K562 (cell line): ENCODE data around the gene EPX. TPM values are rescaled to one million over a fixed set of nuclear protein-coding genes. Genes with fewer than 3 reads are reported as not detected.
A peak's percentile ranks its signal among the peaks of the same experiment; 100 is the strongest.

Experiments used
- ERF ChIP-seq: fragments of 450-650 bp; formaldehyde crosslinking; IDR thresholded peaks from 2 replicates; pipeline ENCODE4 v1.4.0; 2020; ENCODE audit warnings: mild to moderate bottlenecking, mixed read lengths
- HDAC2 ChIP-seq: fragments of 450-650 bp; IDR thresholded peaks from 2 replicates; pipeline ENCODE4 v1.6.1; 2016; ENCODE audit warnings: mild to moderate bottlenecking
- IRF2 ChIP-seq: sonication (generic); formaldehyde crosslinking; IDR thresholded peaks from 2 replicates; pipeline ENCODE4 v1.8.1; 2022; ENCODE audit warnings: mild to moderate bottlenecking, missing genetic modification reagents
- MXI1 ChIP-seq: IDR thresholded peaks from 2 replicates; pipeline ENCODE4 v1.6.1; 2011; ENCODE audit warnings: low read depth, mild to moderate bottlenecking, improper control_type of control experiment, low read length
- NR2F6 ChIP-seq: fragments of 450-650 bp; formaldehyde crosslinking; IDR thresholded peaks from 2 replicates; pipeline ENCODE4 v1.4.0; 2020; ENCODE audit warnings: mild to moderate bottlenecking
- RAD21 ChIP-seq, 2 experiments: fragments of 250-450 bp in 1 of 2; fragments of 450-650 bp in 1 of 2; sonication (Bioruptor Pico) in 1 of 2; formaldehyde crosslinking in 1 of 2; IDR thresholded peaks in 1 of 2; conservative IDR thresholded peaks in 1 of 2; 2 replicates each; pipeline versions ENCODE4 v1.4.0 to v1.8.0; 2020 to 2022; ENCODE audit warnings: mild to moderate bottlenecking in 2 of 2, moderate library complexity in 1 of 2
- TGIF2 ChIP-seq: sonication (generic); formaldehyde crosslinking; IDR thresholded peaks from 2 replicates; pipeline ENCODE4 v1.8.1; 2022; ENCODE audit warnings: mild to moderate bottlenecking, missing genetic modification reagents, moderate library complexity
- ZBTB17 ChIP-seq: fragments of 450-650 bp; formaldehyde crosslinking; IDR thresholded peaks from 2 replicates; pipeline ENCODE4 v1.4.0; 2020; ENCODE audit warnings: mild to moderate bottlenecking
- ZBTB7A ChIP-seq: IDR thresholded peaks from 2 replicates; pipeline ENCODE4 v1.6.1; 2011; ENCODE audit warnings: low read depth, mild to moderate bottlenecking, low read length, moderate library complexity, borderline replicate concordance; ENCODE audit not compliant: control insufficient read depth
- polyA plus RNA-seq, 8 experiments: library from polyadenylated mRNA; depleted of rRNA in 4 of 8; stranded (reverse) in 5 of 8; unstranded in 3 of 8; fragments of >200 nt; fragmentation: Nextera tagmentation in 2 of 8; fragmentation: Illumina TruSeq in 1 of 8; extraction: Ambion mirVana in 2 of 8; extraction: Trizol in 1 of 8; gene quantifications; 2 replicates each; pipeline versions ENCODE4 v1.2.1 to v1.2.3, GENCODE V29; 2011 to 2014; ENCODE audit warnings: inconsistent platforms in 1 of 8, missing spikeins in 1 of 8
- total RNA-seq, 7 experiments: library from RNA; depleted of rRNA in 6 of 7; stranded (reverse); fragments of >200 nt in 6 of 7; fragmentation: Illumina TruSeq in 2 of 7; extraction: Trizol in 2 of 7; gene quantifications; 2 replicates each; pipeline versions ENCODE4 v1.2.1 to v1.2.3, GENCODE V29; 2011 to 2021; ENCODE audit warnings: low replicate concordance in 1 of 7
- TF ChIP-seq, protein P1 (sequence below), 2 experiments: fragments of 450-650 bp in 1 of 2; sonication (generic) in 1 of 2; formaldehyde crosslinking; conservative IDR thresholded peaks; 2 replicates each; pipeline versions ENCODE4 v1.4.0 to v1.8.1; 2020 to 2022; ENCODE audit warnings: mild to moderate bottlenecking in 1 of 2, missing genetic modification reagents in 1 of 2
- TF ChIP-seq, protein P2 (sequence below), 2 experiments: fragments of 450-650 bp; formaldehyde crosslinking in 1 of 2; IDR thresholded peaks; 2 replicates each; pipeline versions ENCODE4 v1.4.0 to v1.6.1; 2014 to 2020; ENCODE audit warnings: mild to moderate bottlenecking in 2 of 2, borderline replicate concordance in 1 of 2, low read depth in 1 of 2
- TF ChIP-seq, protein P3 (sequence below): sonication (generic); IDR thresholded peaks from 2 replicates; pipeline ENCODE4 v1.6.1; 2016
- TF ChIP-seq, protein P4 (sequence below): sonication (generic); formaldehyde crosslinking; IDR thresholded peaks from 2 replicates; pipeline ENCODE4 v1.8.1; 2022; ENCODE audit warnings: missing genetic modification reagents

Gene EPX
- total and polyA plus RNA-seq, 9 of the 15 experiments (the other 6 are each of a cell fraction or from before 2014, with no cell fraction given) = 0.07 to 0.33 (median 0.19) TPM; not detected in 3

DNA sequence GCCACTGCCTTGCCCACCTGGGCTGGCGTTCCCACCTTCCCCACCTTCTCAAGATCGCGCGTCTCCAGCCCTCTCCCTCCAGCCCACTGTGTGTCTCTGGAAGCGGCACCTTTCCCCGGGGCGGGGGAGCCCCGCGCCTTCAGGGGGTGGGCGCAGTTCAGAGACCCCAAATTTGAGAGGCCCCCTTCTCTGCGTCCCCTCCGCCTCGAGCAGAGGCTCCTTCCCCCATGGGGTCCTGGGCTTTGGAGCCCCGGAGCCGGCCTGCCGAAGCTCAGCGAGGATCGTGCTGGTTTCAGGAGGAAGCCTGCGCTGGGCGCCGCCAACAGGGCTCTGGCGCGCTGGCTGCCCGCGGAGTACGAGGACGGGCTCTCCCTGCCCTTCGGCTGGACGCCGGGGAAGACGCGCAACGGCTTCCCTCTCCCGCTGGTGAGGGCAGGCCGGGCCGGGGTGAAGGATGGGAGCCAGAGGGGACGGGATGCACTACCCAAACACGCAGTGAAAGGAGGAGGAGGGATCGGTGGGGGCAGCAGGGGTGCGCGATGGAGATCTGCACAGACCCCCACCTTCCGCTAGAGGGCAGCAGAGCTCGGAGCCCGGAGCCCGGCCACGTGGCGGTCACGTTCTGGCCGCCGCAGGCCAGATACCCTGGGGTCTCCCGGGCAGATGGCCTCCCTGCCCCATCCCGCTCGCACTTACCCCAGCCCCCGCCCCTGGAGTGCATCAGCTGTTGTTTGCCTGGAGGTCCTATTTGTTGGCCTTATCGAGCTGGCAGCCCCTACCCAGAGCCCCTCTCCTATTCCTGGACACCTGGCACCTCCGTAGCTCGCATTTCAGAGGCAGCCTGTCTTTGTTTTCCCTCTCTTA lies 57.0 kb downstream of the EPX start (continued):
- TF ChIP-seq IRF2 (CRISPR knock-in tag) (0 out of 2 replicates have a peak, but pooled peaks have one; percentile 56), ZBTB7A (peak; percentile 85; the same call in 1 of the 2 replicates), TGIF2 (peak; percentile 93), ZBTB17 (0 out of 2 replicates have a peak, but pooled peaks have one; percentile 34), HDAC2 (0 out of 2 replicates have a peak, but pooled peaks have one; percentile 28), RAD21 (CRISPR knock-in tag; conservative IDR thresholded peaks at IDR 0.05 in 1 of 2, IDR thresholded peaks at IDR 0.05 in 1 of 2) (peak; percentile 49 to 63), MXI1 (0 out of 2 replicates have a peak, but pooled peaks have one; percentile 17), NR2F6 (CRISPR knock-in tag) (no peak), ERF (CRISPR knock-in tag) (0 out of 2 replicates have a peak, but pooled peaks have one; percentile 15)
- TF ChIP-seq, protein P1, sequence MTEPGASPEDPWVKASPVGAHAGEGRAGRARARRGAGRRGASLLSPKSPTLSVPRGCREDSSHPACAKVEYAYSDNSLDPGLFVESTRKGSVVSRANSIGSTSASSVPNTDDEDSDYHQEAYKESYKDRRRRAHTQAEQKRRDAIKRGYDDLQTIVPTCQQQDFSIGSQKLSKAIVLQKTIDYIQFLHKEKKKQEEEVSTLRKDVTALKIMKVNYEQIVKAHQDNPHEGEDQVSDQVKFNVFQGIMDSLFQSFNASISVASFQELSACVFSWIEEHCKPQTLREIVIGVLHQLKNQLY (CRISPR knock-in tag; conservative IDR thresholded peaks at IDR 0.05) = peak in 1 of 2 experiments; percentile 89; a peak in 1 of 4 replicates
- TF ChIP-seq, protein P2, sequence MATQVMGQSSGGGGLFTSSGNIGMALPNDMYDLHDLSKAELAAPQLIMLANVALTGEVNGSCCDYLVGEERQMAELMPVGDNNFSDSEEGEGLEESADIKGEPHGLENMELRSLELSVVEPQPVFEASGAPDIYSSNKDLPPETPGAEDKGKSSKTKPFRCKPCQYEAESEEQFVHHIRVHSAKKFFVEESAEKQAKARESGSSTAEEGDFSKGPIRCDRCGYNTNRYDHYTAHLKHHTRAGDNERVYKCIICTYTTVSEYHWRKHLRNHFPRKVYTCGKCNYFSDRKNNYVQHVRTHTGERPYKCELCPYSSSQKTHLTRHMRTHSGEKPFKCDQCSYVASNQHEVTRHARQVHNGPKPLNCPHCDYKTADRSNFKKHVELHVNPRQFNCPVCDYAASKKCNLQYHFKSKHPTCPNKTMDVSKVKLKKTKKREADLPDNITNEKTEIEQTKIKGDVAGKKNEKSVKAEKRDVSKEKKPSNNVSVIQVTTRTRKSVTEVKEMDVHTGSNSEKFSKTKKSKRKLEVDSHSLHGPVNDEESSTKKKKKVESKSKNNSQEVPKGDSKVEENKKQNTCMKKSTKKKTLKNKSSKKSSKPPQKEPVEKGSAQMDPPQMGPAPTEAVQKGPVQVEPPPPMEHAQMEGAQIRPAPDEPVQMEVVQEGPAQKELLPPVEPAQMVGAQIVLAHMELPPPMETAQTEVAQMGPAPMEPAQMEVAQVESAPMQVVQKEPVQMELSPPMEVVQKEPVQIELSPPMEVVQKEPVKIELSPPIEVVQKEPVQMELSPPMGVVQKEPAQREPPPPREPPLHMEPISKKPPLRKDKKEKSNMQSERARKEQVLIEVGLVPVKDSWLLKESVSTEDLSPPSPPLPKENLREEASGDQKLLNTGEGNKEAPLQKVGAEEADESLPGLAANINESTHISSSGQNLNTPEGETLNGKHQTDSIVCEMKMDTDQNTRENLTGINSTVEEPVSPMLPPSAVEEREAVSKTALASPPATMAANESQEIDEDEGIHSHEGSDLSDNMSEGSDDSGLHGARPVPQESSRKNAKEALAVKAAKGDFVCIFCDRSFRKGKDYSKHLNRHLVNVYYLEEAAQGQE (IDR thresholded peaks at IDR 0.05; ENCODE audit: borderline replicate concordance) = peak; percentile 55
- TF ChIP-seq, protein P2 (CRISPR knock-in tag; IDR thresholded peaks at IDR 0.05; ENCODE audit: low read depth) = no peak
- TF ChIP-seq, protein P3, sequence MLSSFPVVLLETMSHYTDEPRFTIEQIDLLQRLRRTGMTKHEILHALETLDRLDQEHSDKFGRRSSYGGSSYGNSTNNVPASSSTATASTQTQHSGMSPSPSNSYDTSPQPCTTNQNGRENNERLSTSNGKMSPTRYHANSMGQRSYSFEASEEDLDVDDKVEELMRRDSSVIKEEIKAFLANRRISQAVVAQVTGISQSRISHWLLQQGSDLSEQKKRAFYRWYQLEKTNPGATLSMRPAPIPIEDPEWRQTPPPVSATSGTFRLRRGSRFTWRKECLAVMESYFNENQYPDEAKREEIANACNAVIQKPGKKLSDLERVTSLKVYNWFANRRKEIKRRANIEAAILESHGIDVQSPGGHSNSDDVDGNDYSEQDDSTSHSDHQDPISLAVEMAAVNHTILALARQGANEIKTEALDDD = no peak
- TF ChIP-seq, protein P4, sequence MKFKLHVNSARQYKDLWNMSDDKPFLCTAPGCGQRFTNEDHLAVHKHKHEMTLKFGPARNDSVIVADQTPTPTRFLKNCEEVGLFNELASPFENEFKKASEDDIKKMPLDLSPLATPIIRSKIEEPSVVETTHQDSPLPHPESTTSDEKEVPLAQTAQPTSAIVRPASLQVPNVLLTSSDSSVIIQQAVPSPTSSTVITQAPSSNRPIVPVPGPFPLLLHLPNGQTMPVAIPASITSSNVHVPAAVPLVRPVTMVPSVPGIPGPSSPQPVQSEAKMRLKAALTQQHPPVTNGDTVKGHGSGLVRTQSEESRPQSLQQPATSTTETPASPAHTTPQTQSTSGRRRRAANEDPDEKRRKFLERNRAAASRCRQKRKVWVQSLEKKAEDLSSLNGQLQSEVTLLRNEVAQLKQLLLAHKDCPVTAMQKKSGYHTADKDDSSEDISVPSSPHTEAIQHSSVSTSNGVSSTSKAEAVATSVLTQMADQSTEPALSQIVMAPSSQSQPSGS (CRISPR knock-in tag) = no peak
